Lung microvascular endothelial cell (primary cell): ENCODE data around the gene KLHL26. TPM values are rescaled to one million over a fixed set of nuclear protein-coding genes. Genes with fewer than 3 reads are reported as not detected.

Source experiments
- DNase-seq, 2 donors: peaks; one replicate each; pipeline versions ENCODE4 v3.0.0 to v3.0.0-alpha.2; 2010; ENCODE audit warnings: low read depth in 2 of 2
- total RNA-seq: library from RNA; depleted of rRNA; stranded (reverse); fragments of >200 nt; gene quantifications from 2 replicates; pipeline ENCODE4 v1.2.1, GENCODE V29; 2014

KLHL26 gene
- total RNA-seq, 1 donor from 2014 or later: 1.2 TPM

GRCh38 chr19:18684642-18684993 lies 47.8 kb downstream of the KLHL26 start:
- DNase-seq: no peak

GRCh38 chr19:18685597-18686190 lies 48.9 kb downstream of the KLHL26 start:
- no peak for DNase-seq

GRCh38 chr19:18687740-18688465 lies 51.1 kb downstream of the KLHL26 start:
- no peak for DNase-seq

GRCh38 chr19:18696023-18696422 lies 59.2 kb downstream of the KLHL26 start:
- no peak for DNase-seq

GRCh38 chr19:18697680-18698079 lies 60.9 kb downstream of the KLHL26 start:
- no peak for DNase-seq

GRCh38 chr19:18698321-18699167 lies 61.7 kb downstream of the KLHL26 start:
- DNase-seq: no peak

GRCh38 chr19:18699403-18700054 lies 62.7 kb downstream of the KLHL26 start:
- no peak for DNase-seq

- DNase-seq: peak; percentile 39 to 42
Measured at GRCh38 chr19:18700501-18701249, 63.8 kb downstream of the KLHL26 start.

GRCh38 chr19:18701250-18701608 lies 64.4 kb downstream of the KLHL26 start:
- no peak for DNase-seq

- no peak for DNase-seq
Measured at GRCh38 chr19:18704054-18704453, 67.2 kb downstream of the KLHL26 start.

GRCh38 chr19:18704971-18705370 lies 68.1 kb downstream of the KLHL26 start:
- no peak for DNase-seq

- no peak for DNase-seq
Measured at GRCh38 chr19:18708452-18709231, 71.8 kb downstream of the KLHL26 start.

- DNase-seq: no peak
Measured at GRCh38 chr19:18709546-18709945, 72.7 kb downstream of the KLHL26 start.

GRCh38 chr19:18710186-18710585 lies 73.4 kb downstream of the KLHL26 start:
- no peak for DNase-seq

- DNase-seq: no peak
Measured at GRCh38 chr19:18710996-18711751, 74.3 kb downstream of the KLHL26 start.

GRCh38 chr19:18711893-18712292 lies 75.1 kb downstream of the KLHL26 start:
- no peak for DNase-seq

GRCh38 chr19:18712981-18713380 lies 76.2 kb downstream of the KLHL26 start:
- peak in 1 of 2 donors; percentile 13 for DNase-seq

GRCh38 chr19:18713550-18714117 lies 76.8 kb downstream of the KLHL26 start:
- DNase-seq: no peak

- no peak for DNase-seq
Measured at GRCh38 chr19:18715416-18715815, 78.6 kb downstream of the KLHL26 start.
